Measurements from ENCODE around the gene KSR1.

DNA sequence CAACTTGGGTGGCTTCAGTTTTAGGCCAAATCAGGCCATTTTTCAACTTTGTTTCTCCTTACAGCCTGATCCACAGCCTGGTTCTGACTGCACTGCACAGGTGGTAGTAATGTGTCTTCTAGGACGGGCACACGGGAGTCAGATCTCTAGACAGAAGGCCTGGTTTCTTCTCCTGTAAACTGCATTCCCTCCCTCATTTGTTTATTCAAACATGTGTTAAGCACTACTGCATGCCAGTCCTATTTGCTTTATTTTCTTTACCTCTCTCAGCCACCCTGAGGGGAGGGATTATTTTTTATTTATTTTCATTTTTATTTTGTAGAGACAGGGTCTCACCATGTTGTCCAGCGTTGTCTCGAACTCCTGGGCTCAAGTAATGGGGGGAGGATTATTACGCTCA lies 6.3 kb upstream of the KSR1 start:
- TF ChIP-seq ZBTB8A (IDR thresholded peaks at IDR 0.05; ENCODE audit: partially characterized antibody) (no peak), ZFP1 (CRISPR knock-in tag; IDR thresholded peaks at IDR 0.05) (no peak), CEBPB (tag; IDR thresholded peaks at IDR 0.05) (no peak), EZH2 (IDR thresholded peaks at IDR 0.05; ENCODE audit: borderline replicate concordance, low read depth, low read length) (no peak), RFX5 (IDR thresholded peaks at IDR 0.05; ENCODE audit: low read depth, low read length) (no peak), SMARCA5 (IDR thresholded peaks at IDR 0.05) (no peak), HLTF (IDR thresholded peaks at IDR 0.05) (no peak), KHSRP (IDR thresholded peaks at IDR 0.05) (no peak)
- TF ChIP-seq, protein P1, sequence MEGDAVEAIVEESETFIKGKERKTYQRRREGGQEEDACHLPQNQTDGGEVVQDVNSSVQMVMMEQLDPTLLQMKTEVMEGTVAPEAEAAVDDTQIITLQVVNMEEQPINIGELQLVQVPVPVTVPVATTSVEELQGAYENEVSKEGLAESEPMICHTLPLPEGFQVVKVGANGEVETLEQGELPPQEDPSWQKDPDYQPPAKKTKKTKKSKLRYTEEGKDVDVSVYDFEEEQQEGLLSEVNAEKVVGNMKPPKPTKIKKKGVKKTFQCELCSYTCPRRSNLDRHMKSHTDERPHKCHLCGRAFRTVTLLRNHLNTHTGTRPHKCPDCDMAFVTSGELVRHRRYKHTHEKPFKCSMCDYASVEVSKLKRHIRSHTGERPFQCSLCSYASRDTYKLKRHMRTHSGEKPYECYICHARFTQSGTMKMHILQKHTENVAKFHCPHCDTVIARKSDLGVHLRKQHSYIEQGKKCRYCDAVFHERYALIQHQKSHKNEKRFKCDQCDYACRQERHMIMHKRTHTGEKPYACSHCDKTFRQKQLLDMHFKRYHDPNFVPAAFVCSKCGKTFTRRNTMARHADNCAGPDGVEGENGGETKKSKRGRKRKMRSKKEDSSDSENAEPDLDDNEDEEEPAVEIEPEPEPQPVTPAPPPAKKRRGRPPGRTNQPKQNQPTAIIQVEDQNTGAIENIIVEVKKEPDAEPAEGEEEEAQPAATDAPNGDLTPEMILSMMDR (IDR thresholded peaks at IDR 0.05 in 2 of 3, conservative IDR thresholded peaks at IDR 0.05 in 1 of 3; ENCODE audit: insufficient read depth in 2 of 3, low read depth in 1 of 3, low read length in 3 of 3): no peak
- TF ChIP-seq, protein P2, sequence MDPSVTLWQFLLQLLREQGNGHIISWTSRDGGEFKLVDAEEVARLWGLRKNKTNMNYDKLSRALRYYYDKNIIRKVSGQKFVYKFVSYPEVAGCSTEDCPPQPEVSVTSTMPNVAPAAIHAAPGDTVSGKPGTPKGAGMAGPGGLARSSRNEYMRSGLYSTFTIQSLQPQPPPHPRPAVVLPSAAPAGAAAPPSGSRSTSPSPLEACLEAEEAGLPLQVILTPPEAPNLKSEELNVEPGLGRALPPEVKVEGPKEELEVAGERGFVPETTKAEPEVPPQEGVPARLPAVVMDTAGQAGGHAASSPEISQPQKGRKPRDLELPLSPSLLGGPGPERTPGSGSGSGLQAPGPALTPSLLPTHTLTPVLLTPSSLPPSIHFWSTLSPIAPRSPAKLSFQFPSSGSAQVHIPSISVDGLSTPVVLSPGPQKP (CRISPR knock-in tag; IDR thresholded peaks at IDR 0.05): no peak
